ENCODE data around the gene C19orf81. TPM values are rescaled to one million over a fixed set of nuclear protein-coding genes. Genes with fewer than 3 reads are reported as not detected.

Gene C19orf81
- total RNA-seq, 2 experiments from 2014 or later: 2.6 to 2.9 TPM

GRCh38 chr19:50661766-50662650 is 12.8 kb downstream of the C19orf81 start:
- Mint-ChIP-seq H3K27ac (no peak overlapping the region), H3K4me1 (peaks cover 18% of the 10 kb centered on the region), H3K9me3 (peaks cover 7% of the 10 kb centered on the region), H3K4me3 (no peak overlapping the region), H3K36me3 (peaks cover 3% of the 10 kb centered on the region), H3K27me3 (peaks cover 73% of the 10 kb centered on the region)
- DNase-seq: no peak

- Mint-ChIP-seq H3K27ac (no peak overlapping the region), H3K27me3 (peaks cover 69% of the 10 kb centered on the region), H3K9me3 (peaks cover 4% of the 10 kb centered on the region), H3K4me3 (no peak overlapping the region), H3K4me1 (peaks cover 10% of the 10 kb centered on the region), H3K36me3 (peaks cover 3% of the 10 kb centered on the region)
- no peak for DNase-seq
Measured at GRCh38 chr19:50662651-50663481, 13.6 kb downstream of the C19orf81 start.

GRCh38 chr19:50663482-50663790 is 14.2 kb downstream of the C19orf81 start:
- Mint-ChIP-seq H3K27me3 (peaks cover 66% of the 10 kb centered on the region), H3K4me1 (peaks cover 5% of the 10 kb centered on the region), H3K27ac (no peak overlapping the region), H3K9me3 (no peaks in the 10 kb centered on the region), H3K4me3 (no peak overlapping the region), H3K36me3 (no peaks in the 10 kb centered on the region)
- DNase-seq: no peak

GRCh38 chr19:50664204-50664603 is 15.0 kb downstream of the C19orf81 start:
- peaks cover 68% of the 10 kb centered on the region for H3K27me3 Mint-ChIP-seq
- H3K27ac Mint-ChIP-seq: no peak overlapping the region
- H3K4me1 Mint-ChIP-seq: peaks cover 2% of the 10 kb centered on the region
- no peaks in the 10 kb centered on the region for H3K36me3 Mint-ChIP-seq
- no peaks in the 10 kb centered on the region for H3K9me3 Mint-ChIP-seq
- no peak overlapping the region for H3K4me3 Mint-ChIP-seq
- DNase-seq: no peak

GRCh38 chr19:50666346-50667176 is 17.3 kb downstream of the C19orf81 start:
- peaks cover 1% of the 10 kb centered on the region for H3K4me1 Mint-ChIP-seq
- no peak overlapping the region for H3K27ac Mint-ChIP-seq
- no peaks in the 10 kb centered on the region for H3K36me3 Mint-ChIP-seq
- H3K4me3 Mint-ChIP-seq: no peak overlapping the region
- no peaks in the 10 kb centered on the region for H3K9me3 Mint-ChIP-seq
- no peak for DNase-seq
- peaks cover 76% of the 10 kb centered on the region for H3K27me3 Mint-ChIP-seq

GRCh38 chr19:50667177-50667758 is 18.0 kb downstream of the C19orf81 start:
- no peak overlapping the region for H3K4me3 Mint-ChIP-seq
- H3K36me3 Mint-ChIP-seq: no peaks in the 10 kb centered on the region
- no peaks in the 10 kb centered on the region for H3K9me3 Mint-ChIP-seq
- H3K27me3 Mint-ChIP-seq: peaks cover 77% of the 10 kb centered on the region
- H3K27ac Mint-ChIP-seq: no peak overlapping the region
- peaks cover 1% of the 10 kb centered on the region for H3K4me1 Mint-ChIP-seq
- no peak for DNase-seq

GRCh38 chr19:50667759-50668231 is 18.6 kb downstream of the C19orf81 start:
- H3K9me3 Mint-ChIP-seq: no peaks in the 10 kb centered on the region
- H3K4me1 Mint-ChIP-seq: peaks cover 1% of the 10 kb centered on the region
- H3K36me3 Mint-ChIP-seq: no peaks in the 10 kb centered on the region
- no peak overlapping the region for H3K27ac Mint-ChIP-seq
- DNase-seq: no peak
- H3K27me3 Mint-ChIP-seq: peaks cover 77% of the 10 kb centered on the region
- H3K4me3 Mint-ChIP-seq: no peak overlapping the region

- Mint-ChIP-seq H3K9me3 (no peaks in the 10 kb centered on the region), H3K36me3 (no peaks in the 10 kb centered on the region), H3K27ac (no peak overlapping the region), H3K4me3 (no peak overlapping the region), H3K27me3 (peaks cover 77% of the 10 kb centered on the region), H3K4me1 (peaks cover 4% of the 10 kb centered on the region)
- no peak for DNase-seq
Measured at GRCh38 chr19:50668416-50668815, 19.2 kb downstream of the C19orf81 start.

- no peak overlapping the region for H3K4me3 Mint-ChIP-seq
Measured at GRCh38 chr19:50668879-50669278, 19.6 kb downstream of the C19orf81 start.

GRCh38 chr19:50669302-50670101 is 20.3 kb downstream of the C19orf81 start:
- H3K4me3 Mint-ChIP-seq: no peak overlapping the region
- H3K9me3 Mint-ChIP-seq: no peaks in the 10 kb centered on the region
- H3K36me3 Mint-ChIP-seq: no peaks in the 10 kb centered on the region

More at GRCh38 chr19:50668879-50669278, 19.6 kb downstream of the C19orf81 start:
- Mint-ChIP-seq H3K4me1 (peaks cover 4% of the 10 kb centered on the region), H3K27ac (no peak overlapping the region), H3K27me3 (peaks cover 77% of the 10 kb centered on the region), H3K36me3 (no peaks in the 10 kb centered on the region), H3K9me3 (no peaks in the 10 kb centered on the region)
- no peak for DNase-seq

GRCh38 chr19:50670102-50670380 is 20.8 kb downstream of the C19orf81 start:
- peaks cover 4% of the 10 kb centered on the region for H3K4me1 Mint-ChIP-seq
- H3K9me3 Mint-ChIP-seq: no peaks in the 10 kb centered on the region
- peaks cover 73% of the 10 kb centered on the region for H3K27me3 Mint-ChIP-seq
- DNase-seq: no peak
- H3K4me3 Mint-ChIP-seq: no peak overlapping the region
- no peak overlapping the region for H3K27ac Mint-ChIP-seq
- H3K36me3 Mint-ChIP-seq: no peaks in the 10 kb centered on the region

More at GRCh38 chr19:50669302-50670101, 20.3 kb downstream of the C19orf81 start:
- H3K4me1 Mint-ChIP-seq: peaks cover 4% of the 10 kb centered on the region
- H3K27me3 Mint-ChIP-seq: peaks cover 77% of the 10 kb centered on the region
- peak; percentile 46 for DNase-seq
- H3K27ac Mint-ChIP-seq: no peak overlapping the region

- DNase-seq: no peak
- Mint-ChIP-seq H3K4me3 (no peak overlapping the region), H3K9me3 (no peaks in the 10 kb centered on the region), H3K27ac (no peak overlapping the region), H3K27me3 (peaks cover 57% of the 10 kb centered on the region), H3K4me1 (peaks cover 3% of the 10 kb centered on the region), H3K36me3 (no peaks in the 10 kb centered on the region)
Measured at GRCh38 chr19:50673118-50673517, 23.9 kb downstream of the C19orf81 start.

GRCh38 chr19:50676625-50677197 is 27.5 kb downstream of the C19orf81 start:
- H3K36me3 Mint-ChIP-seq: no peaks in the 10 kb centered on the region
- no peak for DNase-seq
- peaks cover 48% of the 10 kb centered on the region for H3K27me3 Mint-ChIP-seq
- H3K9me3 Mint-ChIP-seq: no peaks in the 10 kb centered on the region
- H3K4me3 Mint-ChIP-seq: no peak overlapping the region
- H3K27ac Mint-ChIP-seq: no peak overlapping the region
- H3K4me1 Mint-ChIP-seq: peaks cover 12% of the 10 kb centered on the region

- Mint-ChIP-seq H3K4me1 (peaks cover 12% of the 10 kb centered on the region), H3K27ac (no peak overlapping the region), H3K36me3 (no peaks in the 10 kb centered on the region), H3K9me3 (no peaks in the 10 kb centered on the region), H3K27me3 (peaks cover 45% of the 10 kb centered on the region), H3K4me3 (no peak overlapping the region)
- DNase-seq: no peak
Measured at GRCh38 chr19:50677636-50678035, 28.4 kb downstream of the C19orf81 start.

Data from activated naive CD8-positive, alpha-beta T cell treated with anti-CD3 and anti-CD28 coated beads for 36 hours (primary cell).